Neuronal stem cell (in vitro differentiated cells): ENCODE data around the gene MYCBP.
A peak's percentile ranks its signal among the peaks of the same experiment; 100 is the strongest.

Experiments used
- DNase-seq: peaks from one replicate; pipeline ENCODE4 v3.0.0-alpha.2; 2013; ENCODE audit warnings: low spot score
- H2AFZ ChIP-seq: one replicate; pipeline ENCODE4 v1.6.1; 2013; ENCODE audit warnings: mild to moderate bottlenecking, low read length, inconsistent platforms
- H2AK5ac ChIP-seq: 2 replicates; pipeline ENCODE4 v1.6.1; 2013; ENCODE audit warnings: low read depth, mild to moderate bottlenecking, inconsistent platforms, low read length, moderate library complexity, mixed read lengths
- H2BK120ac ChIP-seq: 2 replicates; pipeline ENCODE4 v1.6.1; 2013; ENCODE audit warnings: low read depth, mild to moderate bottlenecking, inconsistent platforms, low read length, moderate library complexity, mixed read lengths
- H2BK12ac ChIP-seq: one replicate; pipeline ENCODE4 v1.6.1; 2013; ENCODE audit warnings: low read length, inconsistent platforms
- H2BK15ac ChIP-seq: 2 replicates; pipeline ENCODE4 v1.6.1; 2013; ENCODE audit warnings: mild to moderate bottlenecking, low read length, inconsistent platforms, mixed read lengths
- H2BK5ac ChIP-seq: one replicate; pipeline ENCODE4 v1.6.1; 2013; ENCODE audit warnings: inconsistent platforms, mild to moderate bottlenecking, low read length, moderate library complexity
- H3K14ac ChIP-seq: one replicate; pipeline ENCODE4 v1.6.1; 2013; ENCODE audit warnings: low read length, inconsistent platforms
- H3K18ac ChIP-seq: 2 replicates; pipeline ENCODE4 v1.6.1; 2013; ENCODE audit warnings: low read length, inconsistent platforms
- H3K23ac ChIP-seq: 2 replicates; pipeline ENCODE4 v1.6.1; 2013; ENCODE audit warnings: low read depth, mild to moderate bottlenecking, mixed read lengths, low read length, inconsistent platforms; ENCODE audit not compliant: poor library complexity
- H3K27ac ChIP-seq: replicated peaks from 3 replicates; pipeline ENCODE4 v1.5.1; 2013; ENCODE audit warnings: low read length, inconsistent platforms
- H3K27me3 ChIP-seq, 3 experiments: 2 replicates each; pipeline ENCODE4 v1.6.1; 2013; ENCODE audit warnings: low read length in 3 of 3, mild to moderate bottlenecking in 2 of 3, inconsistent platforms in 1 of 3, low read depth in 1 of 3, mixed read lengths in 1 of 3, moderate library complexity in 1 of 3; ENCODE audit not compliant: control insufficient read depth in 3 of 3, insufficient read depth in 3 of 3
- H3K36me3 ChIP-seq, 2 donors: replicated peaks in 1 of 2; 2 replicates each; pipeline ENCODE4 v1.6.1; 2013; ENCODE audit warnings: low read length in 2 of 2; ENCODE audit not compliant: control insufficient read depth in 2 of 2, insufficient read depth in 2 of 2
- H3K4ac ChIP-seq: 2 replicates; pipeline ENCODE4 v1.6.1; 2013; ENCODE audit warnings: inconsistent platforms, mild to moderate bottlenecking, low read length, moderate library complexity
- H3K4me1 ChIP-seq, 2 donors: 1 replicate in 1 of 2; 2 replicates in 1 of 2; pipeline ENCODE4 v1.6.1; 2013; ENCODE audit warnings: low read length in 2 of 2, low read depth in 1 of 2; ENCODE audit not compliant: control insufficient read depth in 2 of 2, insufficient read depth in 1 of 2
- H3K4me2 ChIP-seq: one replicate; pipeline ENCODE4 v1.6.1; 2013; ENCODE audit warnings: mild to moderate bottlenecking, low read length, inconsistent platforms; ENCODE audit not compliant: insufficient read depth, poor library complexity, severe bottlenecking
- H3K4me3 ChIP-seq, 2 donors: 2 replicates each; pipeline ENCODE4 v1.5.1; 2013; ENCODE audit warnings: low read length in 2 of 2, mild to moderate bottlenecking in 2 of 2, inconsistent platforms in 1 of 2, moderate library complexity in 1 of 2
- H3K79me1 ChIP-seq: one replicate; pipeline ENCODE4 v1.6.1; 2013; ENCODE audit warnings: low read depth, mild to moderate bottlenecking, inconsistent platforms, low read length, moderate library complexity
- H3K9ac ChIP-seq: one replicate; pipeline ENCODE4 v1.6.1; 2013; ENCODE audit warnings: mild to moderate bottlenecking, low read depth, low read length, inconsistent platforms; ENCODE audit not compliant: poor library complexity
- H3K9me3 ChIP-seq, 2 donors: replicated peaks in 1 of 2; 2 replicates each; pipeline versions ENCODE3 to v1.6.1; 2013; ENCODE audit warnings: low read length in 2 of 2, mild to moderate bottlenecking in 2 of 2, inconsistent platforms in 1 of 2, low read depth in 1 of 2, mixed read lengths in 1 of 2, moderate library complexity in 1 of 2; ENCODE audit not compliant: control insufficient read depth in 2 of 2, insufficient read depth in 1 of 2
- H4K8ac ChIP-seq: one replicate; pipeline ENCODE4 v1.6.1; 2013; ENCODE audit warnings: low read depth, mild to moderate bottlenecking, inconsistent platforms, low read length, moderate library complexity
- H4K91ac ChIP-seq: one replicate; pipeline ENCODE4 v1.6.1; 2013; ENCODE audit warnings: low read length, low read depth, mild to moderate bottlenecking, inconsistent platforms; ENCODE audit not compliant: poor library complexity
- WGBS, 2 donors: extraction: QIAGEN DNeasy Blood & Tissue Kit; methylation state at CpG; one replicate each; pipeline ENCODE4 v1.1.7; 2013; ENCODE audit warnings: missing lambda C conversion rate in 2 of 2, mixed read lengths in 1 of 2; ENCODE audit not compliant: insufficient read length in 2 of 2, insufficient replicate concordance in 1 of 2; ENCODE audit errors: extremely low coverage in 2 of 2; 5-methylcytosine and 5-hydroxymethylcytosine counted together

The MYCBP gene

GRCh38 chr1:38905985-38906384 is 32.8 kb upstream of the MYCBP start:
- no CpG with 5 or more reads among the region's 2 CpGs for WGBS, 2 donors
- Histone ChIP-seq H3K23ac (no peak overlapping the region), H3K4me3 (no peak overlapping the region), H3K4me2 (no peak overlapping the region), H3K14ac (no peak overlapping the region), H2AK5ac (no peak overlapping the region), H2BK12ac (no peak overlapping the region), H3K36me3 (no peaks in the 10 kb centered on the region), H3K79me1 (no peaks in the 10 kb centered on the region), H2BK120ac (no peak overlapping the region), H3K18ac (no peak overlapping the region), H2AFZ (no peak overlapping the region), H3K9ac (no peak overlapping the region), H4K91ac (no peak overlapping the region), H3K27ac (no peak overlapping the region), H3K4me1 (no peaks in the 10 kb centered on the region), H2BK5ac (no peak overlapping the region), H3K27me3 (no peaks in the 10 kb centered on the region), H4K8ac (no peak overlapping the region), H2BK15ac (no peak overlapping the region), H3K9me3 (peaks cover 0 to 5% of the 10 kb centered on the region in 2 donors), H3K4ac (no peak overlapping the region)
- DNase-seq, result no peak

- no peak overlapping the region for H2BK15ac ChIP-seq
- H3K4me3 ChIP-seq, result peak overlapping the region in 1 of 2 donors; percentile 14
- H3K4me1 ChIP-seq, result no peaks in the 10 kb centered on the region
- no peak overlapping the region for H2AK5ac ChIP-seq
- H4K8ac ChIP-seq, result no peak overlapping the region
- DNase-seq, result no peak
- no peak overlapping the region for H3K18ac ChIP-seq
- H2BK5ac ChIP-seq, result no peak overlapping the region
- H2AFZ ChIP-seq, result no peak overlapping the region
- no peak overlapping the region for H3K4ac ChIP-seq
- WGBS, 2 donors, result no CpG with 5 or more reads among the region's 4 CpGs
- no peak overlapping the region for H3K4me2 ChIP-seq
- H3K9me3 ChIP-seq, result no peaks in the 10 kb centered on the region
- H4K91ac ChIP-seq, result no peak overlapping the region
- no peaks in the 10 kb centered on the region for H3K36me3 ChIP-seq
- no peak overlapping the region for H2BK120ac ChIP-seq
- H3K14ac ChIP-seq, result no peak overlapping the region
- H3K27ac ChIP-seq, result no peak overlapping the region
- H2BK12ac ChIP-seq, result no peak overlapping the region
- no peaks in the 10 kb centered on the region for H3K27me3 ChIP-seq
- H3K23ac ChIP-seq, result no peak overlapping the region
- H3K79me1 ChIP-seq, result no peaks in the 10 kb centered on the region
- H3K9ac ChIP-seq, result no peak overlapping the region
These were observed 26.4 kb upstream of the MYCBP start for GRCh38 chr1:38899560-38899959.

GRCh38 chr1:38898653-38899230 is 25.6 kb upstream of the MYCBP start:
- no peak overlapping the region for H4K8ac ChIP-seq
- no peak overlapping the region for H2AFZ ChIP-seq
- H4K91ac ChIP-seq, result no peak overlapping the region
- H2BK120ac ChIP-seq, result no peak overlapping the region
- H3K27me3 ChIP-seq, result no peaks in the 10 kb centered on the region
- no peak for DNase-seq
- no peak overlapping the region for H3K4ac ChIP-seq
- no peak overlapping the region for H3K23ac ChIP-seq
- no peak overlapping the region for H3K9ac ChIP-seq
- no peak overlapping the region for H3K18ac ChIP-seq
- H3K4me3 ChIP-seq, result no peak overlapping the region
- H3K14ac ChIP-seq, result no peak overlapping the region
- H2AK5ac ChIP-seq, result no peak overlapping the region
- H3K4me1 ChIP-seq, result no peaks in the 10 kb centered on the region
- H3K79me1 ChIP-seq, result no peaks in the 10 kb centered on the region
- no peak overlapping the region for H2BK12ac ChIP-seq
- H3K27ac ChIP-seq, result no peak overlapping the region
- H3K4me2 ChIP-seq, result no peak overlapping the region
- H3K9me3 ChIP-seq, result no peaks in the 10 kb centered on the region
- H3K36me3 ChIP-seq, result no peaks in the 10 kb centered on the region
- no peak overlapping the region for H2BK5ac ChIP-seq
- no peak overlapping the region for H2BK15ac ChIP-seq

- no peak overlapping the region for H2BK120ac ChIP-seq
- H3K4me3 ChIP-seq, result no peak overlapping the region
- no peak overlapping the region for H4K91ac ChIP-seq
- no peak overlapping the region for H3K9ac ChIP-seq
- H3K27me3 ChIP-seq, result no peaks in the 10 kb centered on the region
- H2AFZ ChIP-seq, result no peak overlapping the region
- H3K36me3 ChIP-seq, result no peaks in the 10 kb centered on the region
- H2BK12ac ChIP-seq, result no peak overlapping the region
- no peak overlapping the region for H3K14ac ChIP-seq
- WGBS, 2 donors, result no CpG with 5 or more reads among the region's 2 CpGs
- H3K27ac ChIP-seq, result no peak overlapping the region
- H3K9me3 ChIP-seq, result no peaks in the 10 kb centered on the region
- H3K4me2 ChIP-seq, result no peak overlapping the region
- H4K8ac ChIP-seq, result no peak overlapping the region
- H3K4ac ChIP-seq, result no peak overlapping the region
- no peak overlapping the region for H3K23ac ChIP-seq
- H3K4me1 ChIP-seq, result no peaks in the 10 kb centered on the region
- no peak overlapping the region for H2AK5ac ChIP-seq
- H3K18ac ChIP-seq, result no peak overlapping the region
- H2BK5ac ChIP-seq, result no peak overlapping the region
- H2BK15ac ChIP-seq, result no peak overlapping the region
- no peaks in the 10 kb centered on the region for H3K79me1 ChIP-seq
- DNase-seq, result no peak
These were observed 23.0 kb upstream of the MYCBP start for GRCh38 chr1:38896169-38896568.
